Measurements from ENCODE around the gene ST6GALNAC4. TPM values are rescaled to one million over a fixed set of nuclear protein-coding genes. Genes with fewer than 3 reads are reported as not detected.

ST6GALNAC4 gene
- total and polyA plus RNA-seq, 10 of the 15 experiments (the other 5 are each of a cell fraction or from before 2014, with no cell fraction given), result 4.2 to 63.2 (median 35.2) TPM

GRCh38 chr9:127955294-127956015 lies 38.6 kb upstream of the ST6GALNAC4 start (continued):
- TF ChIP-seq BRCA1 (IDR thresholded peaks at IDR 0.05; ENCODE audit: low read depth, low read length), result no peak
- 0 out of 2 replicates have a peak, but pooled peaks have one; percentile 12 for TF ChIP-seq RUNX3 (IDR thresholded peaks at IDR 0.05; ENCODE audit: low read length)
- TF ChIP-seq RB1 (IDR thresholded peaks at IDR 0.05; ENCODE audit: borderline replicate concordance), result no peak
- no peak for TF ChIP-seq ETV6 (conservative IDR thresholded peaks at IDR 0.05 in 1 of 2, IDR thresholded peaks at IDR 0.05 in 1 of 2; ENCODE audit: borderline replicate concordance in 1 of 2, low read depth in 1 of 2)
- TF ChIP-seq MEF2A (IDR thresholded peaks at IDR 0.05; ENCODE audit: insufficient read depth, low read depth, low read length), result no peak
- no peak for TF ChIP-seq SREBF2 (IDR thresholded peaks at IDR 0.05; ENCODE audit: low read length)
- no peak for TF ChIP-seq PAX5 (IDR thresholded peaks at IDR 0.05; ENCODE audit: borderline replicate concordance, low read depth, low read length)
- peak; percentile 70 for TF ChIP-seq RAD21 (IDR thresholded peaks at IDR 0.05; ENCODE audit: insufficient read depth, low read depth, low read length)
- TF ChIP-seq, protein P1, sequence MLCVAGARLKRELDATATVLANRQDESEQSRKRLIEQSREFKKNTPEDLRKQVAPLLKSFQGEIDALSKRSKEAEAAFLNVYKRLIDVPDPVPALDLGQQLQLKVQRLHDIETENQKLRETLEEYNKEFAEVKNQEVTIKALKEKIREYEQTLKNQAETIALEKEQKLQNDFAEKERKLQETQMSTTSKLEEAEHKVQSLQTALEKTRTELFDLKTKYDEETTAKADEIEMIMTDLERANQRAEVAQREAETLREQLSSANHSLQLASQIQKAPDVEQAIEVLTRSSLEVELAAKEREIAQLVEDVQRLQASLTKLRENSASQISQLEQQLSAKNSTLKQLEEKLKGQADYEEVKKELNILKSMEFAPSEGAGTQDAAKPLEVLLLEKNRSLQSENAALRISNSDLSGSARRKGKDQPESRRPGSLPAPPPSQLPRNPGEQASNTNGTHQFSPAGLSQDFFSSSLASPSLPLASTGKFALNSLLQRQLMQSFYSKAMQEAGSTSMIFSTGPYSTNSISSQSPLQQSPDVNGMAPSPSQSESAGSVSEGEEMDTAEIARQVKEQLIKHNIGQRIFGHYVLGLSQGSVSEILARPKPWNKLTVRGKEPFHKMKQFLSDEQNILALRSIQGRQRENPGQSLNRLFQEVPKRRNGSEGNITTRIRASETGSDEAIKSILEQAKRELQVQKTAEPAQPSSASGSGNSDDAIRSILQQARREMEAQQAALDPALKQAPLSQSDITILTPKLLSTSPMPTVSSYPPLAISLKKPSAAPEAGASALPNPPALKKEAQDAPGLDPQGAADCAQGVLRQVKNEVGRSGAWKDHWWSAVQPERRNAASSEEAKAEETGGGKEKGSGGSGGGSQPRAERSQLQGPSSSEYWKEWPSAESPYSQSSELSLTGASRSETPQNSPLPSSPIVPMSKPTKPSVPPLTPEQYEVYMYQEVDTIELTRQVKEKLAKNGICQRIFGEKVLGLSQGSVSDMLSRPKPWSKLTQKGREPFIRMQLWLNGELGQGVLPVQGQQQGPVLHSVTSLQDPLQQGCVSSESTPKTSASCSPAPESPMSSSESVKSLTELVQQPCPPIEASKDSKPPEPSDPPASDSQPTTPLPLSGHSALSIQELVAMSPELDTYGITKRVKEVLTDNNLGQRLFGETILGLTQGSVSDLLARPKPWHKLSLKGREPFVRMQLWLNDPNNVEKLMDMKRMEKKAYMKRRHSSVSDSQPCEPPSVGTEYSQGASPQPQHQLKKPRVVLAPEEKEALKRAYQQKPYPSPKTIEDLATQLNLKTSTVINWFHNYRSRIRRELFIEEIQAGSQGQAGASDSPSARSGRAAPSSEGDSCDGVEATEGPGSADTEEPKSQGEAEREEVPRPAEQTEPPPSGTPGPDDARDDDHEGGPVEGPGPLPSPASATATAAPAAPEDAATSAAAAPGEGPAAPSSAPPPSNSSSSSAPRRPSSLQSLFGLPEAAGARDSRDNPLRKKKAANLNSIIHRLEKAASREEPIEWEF (IDR thresholded peaks at IDR 0.05; ENCODE audit: insufficient replicate concordance, low read depth, low read length), result no peak
- peak; percentile 76 for TF ChIP-seq SMC3 (IDR thresholded peaks at IDR 0.05; ENCODE audit: borderline replicate concordance, low read length)
- no peak for TF ChIP-seq CHD1 (IDR thresholded peaks at IDR 0.05; ENCODE audit: low read depth, low read length)
- TF ChIP-seq, protein P2, sequence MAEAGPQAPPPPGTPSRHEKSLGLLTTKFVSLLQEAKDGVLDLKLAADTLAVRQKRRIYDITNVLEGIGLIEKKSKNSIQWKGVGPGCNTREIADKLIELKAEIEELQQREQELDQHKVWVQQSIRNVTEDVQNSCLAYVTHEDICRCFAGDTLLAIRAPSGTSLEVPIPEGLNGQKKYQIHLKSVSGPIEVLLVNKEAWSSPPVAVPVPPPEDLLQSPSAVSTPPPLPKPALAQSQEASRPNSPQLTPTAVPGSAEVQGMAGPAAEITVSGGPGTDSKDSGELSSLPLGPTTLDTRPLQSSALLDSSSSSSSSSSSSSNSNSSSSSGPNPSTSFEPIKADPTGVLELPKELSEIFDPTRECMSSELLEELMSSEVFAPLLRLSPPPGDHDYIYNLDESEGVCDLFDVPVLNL (IDR thresholded peaks at IDR 0.05; ENCODE audit: low read depth, low read length), result no peak
